Right lobe of liver (tissue), 4 donors: ENCODE results near the gene FAM53C.

Experiments used
- CTCF ChIP-seq, 4 donors: fragments of 200-600 bp in 3 of 4; fragments of 450-650 bp in 1 of 4; IDR thresholded peaks; one replicate each; pipeline versions ENCODE4 v1.5.1 to v1.8.0; 2016 to 2022; ENCODE audit warnings: antibody characterized with exemption in 4 of 4, mild to moderate bottlenecking in 2 of 4
- POLR2A ChIP-seq: fragments of 450-650 bp; IDR thresholded peaks from one replicate; pipeline ENCODE4 v1.6.1; 2017; ENCODE audit warnings: antibody characterized with exemption, mild to moderate bottlenecking
- donor health status: DM: no; HTN: no; CAD: no.
- donor health status: DM: no; HTN: no; CAD: no.
- donor health status: DM: no; HTN: yes; CAD: no.

- no peak for TF ChIP-seq CTCF (IDR thresholded peaks at IDR 0.05)
- TF ChIP-seq POLR2A, result no peak
Measured at GRCh38 chr5:138385660-138386059, 47.6 kb downstream of the FAM53C start.
